ENCODE measurements around the gene VAMP4. TPM values are rescaled to one million over a fixed set of nuclear protein-coding genes. Genes with fewer than 3 reads are reported as not detected.
"Not testable (repeated sequence)": the region's sequence is repeated elsewhere in the genome, so short reads cannot be mapped to it uniquely, and the experiment has no call there.

The VAMP4 gene
- total RNA-seq, 1 donor from 2014 or later, result 30.0 TPM

- DNase-seq (ENCODE audit: low spot score) (no peak), ATAC-seq (peak; percentile 68)
- intact Hi-C loops (cut with DNase I), result loop anchor here (10.0 kb wide), 1 partner anchor 71 kb away; no protein-coding TSS in a partner anchor
Measured at GRCh38 chr1:171715813-171716251, 26.0 kb downstream of the VAMP4 start.

GRCh38 chr1:171712341-171712740, 29.5 kb downstream of the VAMP4 start:
- ATAC-seq (no peak), DNase-seq (ENCODE audit: low spot score) (no peak)
- intact Hi-C loops (cut with DNase I), result loop anchor here (10.0 kb wide), 1 partner anchor 68 kb away; no protein-coding TSS in a partner anchor

- DNase-seq (ENCODE audit: low spot score) (no peak), ATAC-seq (no peak)
- intact Hi-C loops (cut with DNase I), result loop anchor here (10.0 kb wide), 1 partner anchor 67 kb away; no protein-coding TSS in a partner anchor
Measured at GRCh38 chr1:171711643-171712042, 30.2 kb downstream of the VAMP4 start.

- DNase-seq (ENCODE audit: low spot score) (no peak), ATAC-seq (no peak)
- intact Hi-C loops (cut with DNase I), result no loop called here
Measured at GRCh38 chr1:171707583-171707982, 34.3 kb downstream of the VAMP4 start.

GRCh38 chr1:171702598-171702997, 39.3 kb downstream of the VAMP4 start:
- ATAC-seq (no peak), DNase-seq (ENCODE audit: low spot score) (no peak)
- intact Hi-C loops (cut with DNase I), result no loop called here

GRCh38 chr1:171699531-171699930, 42.3 kb downstream of the VAMP4 start:
- intact Hi-C loops (cut with DNase I), result no loop called here
- DNase-seq (ENCODE audit: low spot score), result no peak
- ATAC-seq, result no peak

GRCh38 chr1:171695772-171696171, 46.1 kb downstream of the VAMP4 start:
- intact Hi-C loops (cut with DNase I), result not testable (repeated sequence)

GRCh38 chr1:171693541-171693940, 48.3 kb downstream of the VAMP4 start:
- ATAC-seq; DNase-seq (ENCODE audit: low spot score); intact Hi-C loops (cut with DNase I): not testable (repeated sequence)

More at GRCh38 chr1:171695772-171696171, 46.1 kb downstream of the VAMP4 start:
- DNase-seq (ENCODE audit: low spot score); ATAC-seq: not testable (repeated sequence)

- intact Hi-C loops (cut with DNase I), result no loop called here
- DNase-seq (ENCODE audit: low spot score) (no peak), ATAC-seq (no peak)
Measured at GRCh38 chr1:171683870-171684269, 58.0 kb downstream of the VAMP4 start.

- intact Hi-C loops (cut with DNase I), result no loop called here
- DNase-seq (ENCODE audit: low spot score), result no peak
- no peak for ATAC-seq
Measured at GRCh38 chr1:171680339-171680738, 61.5 kb downstream of the VAMP4 start.

GRCh38 chr1:171676823-171677222, 65.0 kb downstream of the VAMP4 start:
- intact Hi-C loops (cut with DNase I), result no loop called here
- DNase-seq (ENCODE audit: low spot score), result no peak
- ATAC-seq, result no peak

- intact Hi-C loops (cut with DNase I), result no loop called here
- ATAC-seq (peak; percentile 85), DNase-seq (ENCODE audit: low spot score) (no peak)
Measured at GRCh38 chr1:171674431-171675405, 67.1 kb downstream of the VAMP4 start.

GRCh38 chr1:171670739-171671138, 71.1 kb downstream of the VAMP4 start:
- DNase-seq (ENCODE audit: low spot score) (no peak), ATAC-seq (no peak)
- intact Hi-C loops (cut with DNase I), result no loop called here

GRCh38 chr1:171668372-171668771, 73.5 kb downstream of the VAMP4 start:
- DNase-seq (ENCODE audit: low spot score) (no peak), ATAC-seq (no peak)
- intact Hi-C loops (cut with DNase I), result no loop called here

GRCh38 chr1:171666114-171666769, 75.6 kb downstream of the VAMP4 start:
- ATAC-seq (no peak), DNase-seq (ENCODE audit: low spot score) (no peak)
- intact Hi-C loops (cut with DNase I), result no loop called here

GRCh38 chr1:171664976-171665375, 76.9 kb downstream of the VAMP4 start:
- intact Hi-C loops (cut with DNase I), result no loop called here
- ATAC-seq (no peak), DNase-seq (ENCODE audit: low spot score) (no peak)

- peak; percentile 40 for ATAC-seq
- intact Hi-C loops (cut with DNase I), result no loop called here
- DNase-seq (ENCODE audit: low spot score), result no peak
Measured at GRCh38 chr1:171663854-171664575, 77.8 kb downstream of the VAMP4 start.

- intact Hi-C loops (cut with DNase I), result no loop called here
- ATAC-seq (peak; percentile 95), DNase-seq (ENCODE audit: low spot score) (no peak)
Measured at GRCh38 chr1:171663036-171663853, 78.6 kb downstream of the VAMP4 start.

Measured in sciatic nerve (tissue), 2 donors.